ENCODE measurements around the gene AVPR1B. TPM values are rescaled to one million over a fixed set of nuclear protein-coding genes. Genes with fewer than 3 reads are reported as not detected.

AVPR1B gene
- total RNA-seq, 4 donors from 2014 or later, result 0.47 TPM; not detected in 3

- H3K36me3 ChIP-seq, result no peaks in the 10 kb centered on the region
- no peak overlapping the region for H3K4me3 ChIP-seq
- TF ChIP-seq POLR2A (IDR thresholded peaks at IDR 0.05) (no peak), CTCF (IDR thresholded peaks at IDR 0.05) (no peak)
- no peak for DNase-seq
- no peaks in the 10 kb centered on the region for H3K4me1 ChIP-seq
- H3K27ac ChIP-seq, result no peak overlapping the region
- H3K9me3 ChIP-seq, result no peaks in the 10 kb centered on the region
- no peaks in the 10 kb centered on the region for H3K27me3 ChIP-seq
These were observed 16.9 kb downstream of the AVPR1B start for GRCh38 chr1:206100226-206100815.

GRCh38 chr1:206098242-206098919, 18.8 kb downstream of the AVPR1B start:
- Histone ChIP-seq H3K4me1 (no peaks in the 10 kb centered on the region), H3K36me3 (no peaks in the 10 kb centered on the region), H3K27me3 (no peaks in the 10 kb centered on the region), H3K9me3 (no peaks in the 10 kb centered on the region), H3K4me3 (no peak overlapping the region), H3K27ac (no peak overlapping the region)
- TF ChIP-seq POLR2A (IDR thresholded peaks at IDR 0.05) (no peak), CTCF (IDR thresholded peaks at IDR 0.05) (no peak)
- DNase-seq, result no peak

DNA sequence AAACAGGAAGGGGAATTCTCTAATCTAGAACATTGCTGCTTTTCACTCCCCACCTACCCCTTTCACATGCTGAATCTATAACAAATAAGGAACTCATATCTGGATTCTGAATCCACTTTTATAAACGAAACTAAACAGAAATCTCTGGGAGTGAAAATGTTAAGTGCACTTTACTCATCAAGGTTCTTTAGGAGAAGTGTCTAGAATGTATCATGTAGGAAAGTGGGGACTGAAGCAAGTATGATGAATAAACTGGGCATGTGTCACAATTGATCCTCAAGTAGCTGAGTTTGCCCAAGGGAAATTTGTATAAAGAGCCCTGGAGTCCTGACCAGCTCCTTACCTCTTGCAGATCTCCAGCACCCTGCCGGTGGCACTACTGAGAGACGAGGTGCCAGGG, 19.8 kb downstream of the AVPR1B start:
- Histone ChIP-seq H3K27me3 (no peaks in the 10 kb centered on the region), H3K4me3 (no peak overlapping the region), H3K36me3 (no peaks in the 10 kb centered on the region), H3K27ac (no peak overlapping the region), H3K4me1 (no peaks in the 10 kb centered on the region), H3K9me3 (no peaks in the 10 kb centered on the region)
- no peak for DNase-seq
- TF ChIP-seq POLR2A (IDR thresholded peaks at IDR 0.05) (no peak), CTCF (IDR thresholded peaks at IDR 0.05) (no peak)

DNA sequence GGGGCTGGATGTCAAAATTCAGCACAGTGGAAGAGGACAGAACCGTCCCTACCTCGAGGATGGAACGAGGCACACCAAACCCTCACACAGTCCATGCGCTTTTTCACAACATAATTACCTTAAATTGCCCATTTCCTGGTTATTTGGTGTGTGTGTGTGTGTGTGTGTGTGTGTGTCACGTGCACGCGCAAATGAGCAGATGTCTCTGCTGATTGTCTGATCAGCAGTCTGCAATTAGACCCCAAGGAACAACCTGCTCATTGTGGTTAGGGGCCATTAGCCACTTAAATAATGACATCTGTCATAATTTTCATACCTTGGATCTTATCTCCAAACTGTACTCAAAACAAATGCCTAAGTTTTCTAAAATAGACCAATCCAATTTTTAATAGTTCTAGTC, 23.2 kb downstream of the AVPR1B start:
- no peak for TF ChIP-seq POLR2A (IDR thresholded peaks at IDR 0.05)
- TF ChIP-seq CTCF (IDR thresholded peaks at IDR 0.05), result no peak
- no peaks in the 10 kb centered on the region for H3K4me1 ChIP-seq

GRCh38 chr1:206089341-206089740, 27.8 kb downstream of the AVPR1B start:
- no peak overlapping the region for H3K4me3 ChIP-seq
- H3K27me3 ChIP-seq, result no peaks in the 10 kb centered on the region
- no peak for DNase-seq
- no peaks in the 10 kb centered on the region for H3K9me3 ChIP-seq
- TF ChIP-seq CTCF (IDR thresholded peaks at IDR 0.05) (no peak), POLR2A (IDR thresholded peaks at IDR 0.05) (no peak)
- H3K4me1 ChIP-seq, result no peaks in the 10 kb centered on the region
- H3K36me3 ChIP-seq, result no peaks in the 10 kb centered on the region
- H3K27ac ChIP-seq, result no peak overlapping the region

More for the DNA sequence above, 23.2 kb downstream of the AVPR1B start:
- H3K27ac ChIP-seq, result no peak overlapping the region
- H3K36me3 ChIP-seq, result no peaks in the 10 kb centered on the region
- DNase-seq, result no peak
- no peaks in the 10 kb centered on the region for H3K9me3 ChIP-seq
- no peaks in the 10 kb centered on the region for H3K27me3 ChIP-seq
- H3K4me3 ChIP-seq, result no peak overlapping the region

Measured in Peyer's patch (tissue), 4 donors.